ENCODE measurements around the gene CSNK2A3.

GRCh38 chr11:11338304-11338703 is 14.7 kb downstream of the CSNK2A3 start:
- TF ChIP-seq, protein P1, sequence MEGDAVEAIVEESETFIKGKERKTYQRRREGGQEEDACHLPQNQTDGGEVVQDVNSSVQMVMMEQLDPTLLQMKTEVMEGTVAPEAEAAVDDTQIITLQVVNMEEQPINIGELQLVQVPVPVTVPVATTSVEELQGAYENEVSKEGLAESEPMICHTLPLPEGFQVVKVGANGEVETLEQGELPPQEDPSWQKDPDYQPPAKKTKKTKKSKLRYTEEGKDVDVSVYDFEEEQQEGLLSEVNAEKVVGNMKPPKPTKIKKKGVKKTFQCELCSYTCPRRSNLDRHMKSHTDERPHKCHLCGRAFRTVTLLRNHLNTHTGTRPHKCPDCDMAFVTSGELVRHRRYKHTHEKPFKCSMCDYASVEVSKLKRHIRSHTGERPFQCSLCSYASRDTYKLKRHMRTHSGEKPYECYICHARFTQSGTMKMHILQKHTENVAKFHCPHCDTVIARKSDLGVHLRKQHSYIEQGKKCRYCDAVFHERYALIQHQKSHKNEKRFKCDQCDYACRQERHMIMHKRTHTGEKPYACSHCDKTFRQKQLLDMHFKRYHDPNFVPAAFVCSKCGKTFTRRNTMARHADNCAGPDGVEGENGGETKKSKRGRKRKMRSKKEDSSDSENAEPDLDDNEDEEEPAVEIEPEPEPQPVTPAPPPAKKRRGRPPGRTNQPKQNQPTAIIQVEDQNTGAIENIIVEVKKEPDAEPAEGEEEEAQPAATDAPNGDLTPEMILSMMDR (conservative IDR thresholded peaks at IDR 0.05; ENCODE audit: low read depth, low read length) = no peak
- no peak for TF ChIP-seq EZH2phosphoT487 (IDR thresholded peaks at IDR 0.05; ENCODE audit: borderline replicate concordance, low read length)
- no peak for TF ChIP-seq EZH2 (IDR thresholded peaks at IDR 0.05; ENCODE audit: low read length, unreplicated experiment)
